K562 (cell line): ENCODE measurements around the gene XPO4. TPM values are rescaled to one million over a fixed set of nuclear protein-coding genes. Genes with fewer than 3 reads are reported as not detected.

Source experiments
- ATAC-seq: fragments of 200-7000 bp; cut with Tn5 transposase; 3 replicates; pipeline ENCODE4 v1.9.1; 2020; ENCODE audit warnings: moderate library complexity
- BruUV-seq: library from RNA; stranded (reverse); fragments of 400-500 nt; replicated peaks from 2 replicates; lab custom pipeline; 2021; lab: Mats Ljungman, UMichigan
- CTCF ChIA-PET: fragments of 300-600 bp; formaldehyde crosslinking; extraction: SDS; loops from one replicate; lab custom pipeline; 2021; ENCODE audit warnings: low intra/inter-chr PET ratio; lab: Yijun Ruan, JAX
- POLR2A ChIA-PET: fragments of 300-600, 350-650 bp; sonication (Branson Sonifier 250); formaldehyde crosslinking; extraction: SDS; loops from one replicate; lab custom pipeline; 2021; ENCODE audit warnings: antibody characterized with exemption, inconsistent platforms; lab: Yijun Ruan, JAX
- DNase-seq, 4 experiments: peaks; one replicate each; pipeline versions ENCODE4 v3.0.0 to v3.0.0-alpha.2; 2011 to 2018; ENCODE audit warnings: low spot score in 3 of 4, mixed read lengths in 3 of 4; ENCODE audit errors: extremely low read depth in 1 of 4
- FAIRE-seq: peaks from 2 replicates; lab custom pipeline; 2011; peaks lifted over from hg19 to GRCh38; lab: Jason Lieb, UNC
- H2AFZ ChIP-seq: 2 replicates; pipeline ENCODE4 v1.6.0; 2011; ENCODE audit warnings: low read depth, low read length, control low read depth, inconsistent platforms
- H3K27ac ChIP-seq: fragments of 200-600 bp; 3 replicates; pipeline ENCODE4 v1.8.0; 2011; ENCODE audit warnings: low read depth, mild to moderate bottlenecking, control low read depth, inconsistent platforms, low read length, moderate library complexity, mixed read lengths; ENCODE audit errors: extremely low read depth
- H3K27me3 ChIP-seq, 2 experiments: fragments of 300-600 bp in 1 of 2; 2 replicates in 1 of 2; 3 replicates in 1 of 2; pipeline versions ENCODE4 v1.6.0 to v1.8.0; 2011; ENCODE audit warnings: inconsistent platforms in 2 of 2, low read length in 2 of 2, mild to moderate bottlenecking in 1 of 2, mixed read lengths in 1 of 2, moderate library complexity in 1 of 2; ENCODE audit not compliant: control insufficient read depth in 2 of 2, insufficient read depth in 2 of 2
- H3K36me3 ChIP-seq: fragments of 300-600 bp; 3 replicates; pipeline ENCODE4 v1.8.0; 2011; ENCODE audit warnings: mild to moderate bottlenecking, low read length, inconsistent platforms; ENCODE audit not compliant: control insufficient read depth, insufficient read depth
- H3K4me1 ChIP-seq, 2 experiments: fragments of 200-600 bp in 1 of 2; replicated peaks in 1 of 2; 2 replicates in 1 of 2; 3 replicates in 1 of 2; pipeline versions ENCODE4 v1.5.1 to v1.8.0; 2011; ENCODE audit warnings: inconsistent platforms in 2 of 2, low read length in 2 of 2, mild to moderate bottlenecking in 1 of 2, mixed read lengths in 1 of 2, moderate library complexity in 1 of 2; ENCODE audit not compliant: control insufficient read depth in 2 of 2, insufficient read depth in 2 of 2
- H3K4me2 ChIP-seq: 2 replicates; pipeline ENCODE4 v1.6.1; 2011; ENCODE audit warnings: low read length, control low read depth, inconsistent platforms, mixed read lengths; ENCODE audit not compliant: insufficient read depth
- H3K4me3 ChIP-seq: fragments of 200-600 bp; sonication (generic), shearing (Covaris generic); 2 replicates; pipeline ENCODE4 v1.5.1; 2016; ENCODE audit warnings: control low read depth, inconsistent platforms
- H3K79me2 ChIP-seq: fragments of 200-600 bp; 3 replicates; pipeline ENCODE4 v1.8.0; 2011; ENCODE audit warnings: low read length, inconsistent platforms; ENCODE audit not compliant: control insufficient read depth, insufficient read depth
- H3K9ac ChIP-seq, 2 experiments: 2 replicates each; pipeline versions ENCODE4 v1.6.0 to v1.6.1; 2011; ENCODE audit warnings: low read depth in 2 of 2, low read length in 2 of 2, control low read depth in 1 of 2, inconsistent platforms in 1 of 2, mild to moderate bottlenecking in 1 of 2, mixed read lengths in 1 of 2; ENCODE audit not compliant: insufficient read depth in 1 of 2
- H3K9me1 ChIP-seq: one replicate; pipeline ENCODE4 v1.6.0; 2011; ENCODE audit warnings: inconsistent platforms, mild to moderate bottlenecking, low read length, moderate library complexity; ENCODE audit not compliant: control insufficient read depth, insufficient read depth
- H3K9me3 ChIP-seq: replicated peaks from 2 replicates; pipeline ENCODE4 v1.5.1; 2011; ENCODE audit warnings: low read depth, low read length, inconsistent platforms; ENCODE audit not compliant: control insufficient read depth, insufficient read depth
- H4K20me1 ChIP-seq: replicated peaks from 2 replicates; pipeline ENCODE4 v1.6.1; 2011; ENCODE audit warnings: low read length, inconsistent platforms, mixed read lengths; ENCODE audit not compliant: control insufficient read depth, insufficient read depth
- CXXC5 ChIP-seq: fragments of 250-450 bp; sonication (Bioruptor Pico); IDR thresholded peaks from 2 replicates; pipeline ENCODE4 v1.8.0; 2022; ENCODE audit warnings: inconsistent platforms, mild to moderate bottlenecking, moderate library complexity
- FOXJ3 ChIP-seq: sonication (generic); formaldehyde crosslinking; IDR thresholded peaks from 2 replicates; pipeline ENCODE4 v1.4.0; 2020; ENCODE audit warnings: mild to moderate bottlenecking, missing genetic modification reagents
- IFI16 ChIP-seq: fragments of 250-450 bp; sonication (Bioruptor Pico); IDR thresholded peaks from 2 replicates; pipeline ENCODE4 v2.1.2; 2022; ENCODE audit warnings: mild to moderate bottlenecking, inconsistent platforms
- MCM7 ChIP-seq, 2 experiments: fragments of 450-650 bp; IDR thresholded peaks; 2 replicates each; pipeline ENCODE4 v1.6.1; 2016 to 2018
- STAT5B ChIP-seq: fragments of 250-450 bp; sonication (Bioruptor Pico); IDR thresholded peaks from 2 replicates; pipeline ENCODE4 v1.8.0; 2021; ENCODE audit warnings: mild to moderate bottlenecking, inconsistent platforms
- TAF9B ChIP-seq: fragments of 450-650 bp; IDR thresholded peaks from 2 replicates; pipeline ENCODE4 v1.6.1; 2018; ENCODE audit warnings: mild to moderate bottlenecking; ENCODE audit not compliant: partially characterized antibody
- ZNF143 ChIP-seq: sonication (generic); formaldehyde crosslinking; IDR thresholded peaks from 2 replicates; pipeline ENCODE4 v1.9.0; 2022; ENCODE audit warnings: mild to moderate bottlenecking, missing genetic modification reagents
- in situ Hi-C: fragments of 300-500 bp; cut with MboI; formaldehyde crosslinking; loops from 4 replicates; pipeline ENCODE4 v1.15.0; 2018; ENCODE audit warnings: inconsistent platforms, mixed read lengths
- intact Hi-C: fragments of 100-400 bp; cut with micrococcal nuclease; formaldehyde crosslinking; loops from 2 replicates; pipeline ENCODE4 v1.14.2; 2022
- polyA plus RNA-seq, 8 experiments: library from polyadenylated mRNA; depleted of rRNA in 4 of 8; stranded (reverse) in 5 of 8; unstranded in 3 of 8; fragments of >200 nt; fragmentation: Nextera tagmentation in 2 of 8; fragmentation: Illumina TruSeq in 1 of 8; extraction: Ambion mirVana in 2 of 8; extraction: Trizol in 1 of 8; gene quantifications; 2 replicates each; pipeline versions ENCODE4 v1.2.1 to v1.2.3, GENCODE V29; 2011 to 2014; ENCODE audit warnings: inconsistent platforms in 1 of 8, missing spikeins in 1 of 8
- total RNA-seq, 7 experiments: library from RNA; depleted of rRNA in 6 of 7; stranded (reverse); fragments of >200 nt in 6 of 7; fragmentation: Illumina TruSeq in 2 of 7; extraction: Trizol in 2 of 7; gene quantifications; 2 replicates each; pipeline versions ENCODE4 v1.2.1 to v1.2.3, GENCODE V29; 2011 to 2021; ENCODE audit warnings: low replicate concordance in 1 of 7
- TF ChIP-seq, protein P1 (sequence below): fragments of 200-800 bp; sonication (Bioruptor generic); IDR thresholded peaks from 2 replicates; pipeline ENCODE4 v1.6.1; 2016; ENCODE audit warnings: missing genetic modification characterization, missing compliant biosample characterization

XPO4 gene
- total and polyA plus RNA-seq, 9 of the 15 experiments (the other 6 are each of a cell fraction or from before 2014, with no cell fraction given): 5.5 to 25.1 (median 17.5) TPM

GRCh38 chr13:20843166-20843565, 59.4 kb downstream of the XPO4 start (continued):
- TF ChIP-seq STAT5B (CRISPR knock-in tag) (no peak), CXXC5 (CRISPR knock-in tag) (no peak), ZNF143 (CRISPR knock-in tag) (no peak), MCM7 (IDR thresholded peaks at IDR 0.05) (no peak), FOXJ3 (CRISPR knock-in tag) (no peak)

- ChIA-PET POLR2A (interaction anchor here (0.8 kb wide), 1 partner anchor 9 kb away, joined by 5 read pairs; no protein-coding TSS in a partner anchor), CTCF (no interaction called here)
- Histone ChIP-seq H4K20me1 (no peaks in the 10 kb centered on the region), H2AFZ (no peak overlapping the region), H3K9me3 (no peaks in the 10 kb centered on the region), H3K4me2 (no peak overlapping the region), H3K4me1 (no peaks in the 10 kb centered on the region), H3K36me3 (peaks cover 70% of the 10 kb centered on the region; the same call in 2 of the 3 replicates), H3K4me3 (no peak overlapping the region), H3K9me1 (no peaks in the 10 kb centered on the region), H3K27me3 (no peaks in the 10 kb centered on the region), H3K9ac (no peak overlapping the region), H3K79me2 (no peaks in the 10 kb centered on the region; the same call in 1 of the 3 replicates), H3K27ac (no peak overlapping the region)
- in situ Hi-C loops: no loop called here
- no peak for FAIRE-seq
- no peak for DNase-seq
- intact Hi-C loops: no loop called here
- no TSS peak for BruUV-seq
- ATAC-seq: no peak
- TF ChIP-seq ZNF143 (CRISPR knock-in tag) (no peak), IFI16 (CRISPR knock-in tag) (no peak), TAF9B (no peak)
- TF ChIP-seq, protein P1, sequence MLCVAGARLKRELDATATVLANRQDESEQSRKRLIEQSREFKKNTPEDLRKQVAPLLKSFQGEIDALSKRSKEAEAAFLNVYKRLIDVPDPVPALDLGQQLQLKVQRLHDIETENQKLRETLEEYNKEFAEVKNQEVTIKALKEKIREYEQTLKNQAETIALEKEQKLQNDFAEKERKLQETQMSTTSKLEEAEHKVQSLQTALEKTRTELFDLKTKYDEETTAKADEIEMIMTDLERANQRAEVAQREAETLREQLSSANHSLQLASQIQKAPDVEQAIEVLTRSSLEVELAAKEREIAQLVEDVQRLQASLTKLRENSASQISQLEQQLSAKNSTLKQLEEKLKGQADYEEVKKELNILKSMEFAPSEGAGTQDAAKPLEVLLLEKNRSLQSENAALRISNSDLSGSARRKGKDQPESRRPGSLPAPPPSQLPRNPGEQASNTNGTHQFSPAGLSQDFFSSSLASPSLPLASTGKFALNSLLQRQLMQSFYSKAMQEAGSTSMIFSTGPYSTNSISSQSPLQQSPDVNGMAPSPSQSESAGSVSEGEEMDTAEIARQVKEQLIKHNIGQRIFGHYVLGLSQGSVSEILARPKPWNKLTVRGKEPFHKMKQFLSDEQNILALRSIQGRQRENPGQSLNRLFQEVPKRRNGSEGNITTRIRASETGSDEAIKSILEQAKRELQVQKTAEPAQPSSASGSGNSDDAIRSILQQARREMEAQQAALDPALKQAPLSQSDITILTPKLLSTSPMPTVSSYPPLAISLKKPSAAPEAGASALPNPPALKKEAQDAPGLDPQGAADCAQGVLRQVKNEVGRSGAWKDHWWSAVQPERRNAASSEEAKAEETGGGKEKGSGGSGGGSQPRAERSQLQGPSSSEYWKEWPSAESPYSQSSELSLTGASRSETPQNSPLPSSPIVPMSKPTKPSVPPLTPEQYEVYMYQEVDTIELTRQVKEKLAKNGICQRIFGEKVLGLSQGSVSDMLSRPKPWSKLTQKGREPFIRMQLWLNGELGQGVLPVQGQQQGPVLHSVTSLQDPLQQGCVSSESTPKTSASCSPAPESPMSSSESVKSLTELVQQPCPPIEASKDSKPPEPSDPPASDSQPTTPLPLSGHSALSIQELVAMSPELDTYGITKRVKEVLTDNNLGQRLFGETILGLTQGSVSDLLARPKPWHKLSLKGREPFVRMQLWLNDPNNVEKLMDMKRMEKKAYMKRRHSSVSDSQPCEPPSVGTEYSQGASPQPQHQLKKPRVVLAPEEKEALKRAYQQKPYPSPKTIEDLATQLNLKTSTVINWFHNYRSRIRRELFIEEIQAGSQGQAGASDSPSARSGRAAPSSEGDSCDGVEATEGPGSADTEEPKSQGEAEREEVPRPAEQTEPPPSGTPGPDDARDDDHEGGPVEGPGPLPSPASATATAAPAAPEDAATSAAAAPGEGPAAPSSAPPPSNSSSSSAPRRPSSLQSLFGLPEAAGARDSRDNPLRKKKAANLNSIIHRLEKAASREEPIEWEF (CRISPR knock-in tag): no peak
Observed at GRCh38 chr13:20840568-20840967, 62.0 kb downstream of the XPO4 start.
